Stimulated activated CD8-positive, alpha-beta memory T cell treated with anti-CD3 and anti-CD28 coated beads, Interleukin-12 subunit alpha, Interleukin-12 subunit beta, amount 100 ng/mL, for 1 hour (primary cell): ENCODE measurements around the gene VWA5B1.
A peak's percentile ranks its signal among the peaks of the same experiment; 100 is the strongest.
"Not testable (repeated sequence)": the region's sequence is repeated elsewhere in the genome, so short reads cannot be mapped to it uniquely, and the experiment has no call there.

ENCODE experiments used
- DNase-seq: peaks from one replicate; pipeline ENCODE4 v3.0.0-alpha.2; 2020; ENCODE audit warnings: low read depth

The VWA5B1 gene

GRCh38 chr1:20290624-20291597 lies at the start of gene VWA5B1:
VWA5B1 (plus strand) TSS chr1:20290875; CDS start chr1:20310602, 19,727 bp downstream.
- DNase-seq, result no peak

- no peak for DNase-seq
Observed at GRCh38 chr1:20242890-20243479, 47.7 kb upstream of the VWA5B1 start.

GRCh38 chr1:20248971-20249612 lies 41.6 kb upstream of the VWA5B1 start:
- DNase-seq, result peak; percentile 4

- no peak for DNase-seq
Observed at GRCh38 chr1:20250340-20250989, 40.2 kb upstream of the VWA5B1 start.

GRCh38 chr1:20252587-20252986 lies 38.1 kb upstream of the VWA5B1 start:
- no peak for DNase-seq

GRCh38 chr1:20255666-20256065 lies 35.0 kb upstream of the VWA5B1 start:
- DNase-seq, result no peak

- no peak for DNase-seq
Observed at GRCh38 chr1:20259646-20260045, 31.0 kb upstream of the VWA5B1 start.

GRCh38 chr1:20261095-20261494 lies 29.6 kb upstream of the VWA5B1 start:
- DNase-seq, result no peak

GRCh38 chr1:20262810-20263534 lies 27.7 kb upstream of the VWA5B1 start:
- no peak for DNase-seq

GRCh38 chr1:20265250-20265649 lies 25.4 kb upstream of the VWA5B1 start:
- no peak for DNase-seq

GRCh38 chr1:20266141-20266540 lies 24.5 kb upstream of the VWA5B1 start:
- DNase-seq, result no peak

- DNase-seq, result no peak
Observed at GRCh38 chr1:20266642-20267041, 24.0 kb upstream of the VWA5B1 start.

- DNase-seq, result no peak
Observed at GRCh38 chr1:20271498-20272400, 18.9 kb upstream of the VWA5B1 start.

GRCh38 chr1:20273716-20274115 lies 17.0 kb upstream of the VWA5B1 start:
- not testable (repeated sequence) for DNase-seq

- no peak for DNase-seq
Observed at GRCh38 chr1:20275319-20275925, 15.3 kb upstream of the VWA5B1 start.

GRCh38 chr1:20276485-20277159 lies 14.1 kb upstream of the VWA5B1 start:
- DNase-seq, result no peak

- no peak for DNase-seq
Observed at GRCh38 chr1:20278692-20279130, 12.0 kb upstream of the VWA5B1 start.

- DNase-seq, result no peak
Observed at GRCh38 chr1:20279509-20279908, 11.2 kb upstream of the VWA5B1 start.

GRCh38 chr1:20280341-20280740 lies 10.3 kb upstream of the VWA5B1 start:
- no peak for DNase-seq
